Measurements from ENCODE around the gene DAB1.
"Not testable (repeated sequence)": the region's sequence is repeated elsewhere in the genome, so short reads cannot be mapped to it uniquely, and the experiment has no call there.

DAB1 gene

GRCh38 chr1:57111175-57111574 lies 312.7 kb downstream of the DAB1 start:
- DNase-seq = no peak

- no peak for DNase-seq
Measured at GRCh38 chr1:57109883-57110282, 314.0 kb downstream of the DAB1 start.

GRCh38 chr1:57109247-57109646 lies 314.6 kb downstream of the DAB1 start:
- no peak for DNase-seq

GRCh38 chr1:57106296-57106695 lies 317.6 kb downstream of the DAB1 start:
- DNase-seq = no peak

GRCh38 chr1:57102561-57103326 lies 321.1 kb downstream of the DAB1 start:
- DNase-seq = no peak

GRCh38 chr1:57101209-57101608 lies 322.7 kb downstream of the DAB1 start:
- no peak for DNase-seq

- no peak for DNase-seq
Measured at GRCh38 chr1:57094749-57095148, 329.1 kb downstream of the DAB1 start.

- DNase-seq = no peak
Measured at GRCh38 chr1:57093122-57093521, 330.7 kb downstream of the DAB1 start.

- DNase-seq = no peak
Measured at GRCh38 chr1:57091642-57092041, 332.2 kb downstream of the DAB1 start.

GRCh38 chr1:57089855-57090254 lies 334.0 kb downstream of the DAB1 start:
- no peak for DNase-seq

GRCh38 chr1:57089221-57089620 lies 334.6 kb downstream of the DAB1 start:
- DNase-seq = no peak

- DNase-seq = no peak
Measured at GRCh38 chr1:57088653-57089052, 335.2 kb downstream of the DAB1 start.

GRCh38 chr1:57087660-57088059 lies 336.2 kb downstream of the DAB1 start:
- DNase-seq = not testable (repeated sequence)

- DNase-seq = no peak
Measured at GRCh38 chr1:57086154-57086553, 337.7 kb downstream of the DAB1 start.

- DNase-seq = no peak
Measured at GRCh38 chr1:57084701-57085100, 339.2 kb downstream of the DAB1 start.

GRCh38 chr1:57082711-57083439 lies 341.0 kb downstream of the DAB1 start:
- no peak for DNase-seq

GRCh38 chr1:57079454-57080157 lies 344.3 kb downstream of the DAB1 start:
- no peak for DNase-seq

GRCh38 chr1:57072401-57073110 lies 351.3 kb downstream of the DAB1 start:
- DNase-seq = no peak

GRCh38 chr1:57067863-57068262 lies 356.0 kb downstream of the DAB1 start:
- DNase-seq = no peak

GRCh38 chr1:57066980-57067610 lies 356.8 kb downstream of the DAB1 start:
- DNase-seq = no peak

- no peak for DNase-seq
Measured at GRCh38 chr1:57065442-57065841, 358.4 kb downstream of the DAB1 start.

- no peak for DNase-seq
Measured at GRCh38 chr1:57064379-57065140, 359.3 kb downstream of the DAB1 start.

Data from AML-193 (cell line).